HS-27A (cell line): ENCODE measurements around the gene FYN.

Source experiments
- DNase-seq: peaks from one replicate; pipeline ENCODE4 v3.0.0-alpha.2; 2012; ENCODE audit warnings: low read depth, missing footprints

The FYN gene

GRCh38 chr6:111707773-111708172 lies 165.5 kb downstream of the FYN start:
- DNase-seq, result no peak

- DNase-seq, result no peak
Measured at GRCh38 chr6:111706841-111707391, 166.3 kb downstream of the FYN start.

- no peak for DNase-seq
Measured at GRCh38 chr6:111703723-111704122, 169.5 kb downstream of the FYN start.

GRCh38 chr6:111702268-111702667 lies 171.0 kb downstream of the FYN start:
- DNase-seq, result no peak

GRCh38 chr6:111701146-111701545 lies 172.1 kb downstream of the FYN start:
- DNase-seq, result no peak

GRCh38 chr6:111700135-111700690 lies 173.0 kb downstream of the FYN start:
- no peak for DNase-seq

- DNase-seq, result no peak
Measured at GRCh38 chr6:111699123-111699522, 174.1 kb downstream of the FYN start.

GRCh38 chr6:111696814-111697213 lies 176.4 kb downstream of the FYN start:
- no peak for DNase-seq

- DNase-seq, result no peak
Measured at GRCh38 chr6:111692327-111693164, 180.7 kb downstream of the FYN start.

GRCh38 chr6:111691345-111692225 lies 181.7 kb downstream of the FYN start:
- DNase-seq, result no peak

- DNase-seq, result no peak
Measured at GRCh38 chr6:111689946-111690345, 183.3 kb downstream of the FYN start.

- DNase-seq, result no peak
Measured at GRCh38 chr6:111689419-111689818, 183.8 kb downstream of the FYN start.

- DNase-seq, result no peak
Measured at GRCh38 chr6:111688331-111688730, 184.9 kb downstream of the FYN start.

GRCh38 chr6:111687652-111688051 lies 185.6 kb downstream of the FYN start:
- DNase-seq, result no peak

GRCh38 chr6:111686932-111687266 lies 186.4 kb downstream of the FYN start:
- no peak for DNase-seq

GRCh38 chr6:111686249-111686931 lies 186.9 kb downstream of the FYN start:
- DNase-seq, result no peak

GRCh38 chr6:111685526-111685925 lies 187.7 kb downstream of the FYN start:
- no peak for DNase-seq

- DNase-seq, result no peak
Measured at GRCh38 chr6:111685058-111685457, 188.2 kb downstream of the FYN start.

- DNase-seq, result no peak
Measured at GRCh38 chr6:111683749-111684267, 189.4 kb downstream of the FYN start.

GRCh38 chr6:111683157-111683556 lies 190.1 kb downstream of the FYN start:
- no peak for DNase-seq

- no peak for DNase-seq
Measured at GRCh38 chr6:111681860-111682259, 191.4 kb downstream of the FYN start.
